IPS DF 6.9 (cell line): ENCODE results near the gene WDR1.

Experiments used
- DNase-seq: peaks from one replicate; pipeline ENCODE4 v3.0.0-alpha.2; 2013; ENCODE audit warnings: low read depth, low spot score
- H3K27ac ChIP-seq: one replicate; pipeline ENCODE4 v1.5.1; 2013; ENCODE audit warnings: low read length, control low read depth
- H3K27me3 ChIP-seq: 2 replicates; pipeline ENCODE4 v1.6.1; 2013; ENCODE audit warnings: mild to moderate bottlenecking, low read length; ENCODE audit not compliant: control insufficient read depth, insufficient read depth
- H3K36me3 ChIP-seq: 2 replicates; pipeline ENCODE4 v1.6.1; 2013; ENCODE audit warnings: low read length; ENCODE audit not compliant: control insufficient read depth, insufficient read depth
- H3K4me1 ChIP-seq: 2 replicates; pipeline ENCODE4 v1.6.1; 2013; ENCODE audit warnings: low read length; ENCODE audit not compliant: control insufficient read depth, insufficient read depth
- H3K4me3 ChIP-seq: 2 replicates; pipeline ENCODE4 v1.5.1; 2013; ENCODE audit warnings: mild to moderate bottlenecking, low read length
- H3K9me3 ChIP-seq: 2 replicates; pipeline ENCODE4 v1.6.1; 2013; ENCODE audit warnings: low read length, inconsistent platforms; ENCODE audit not compliant: control insufficient read depth, insufficient read depth
- WGBS: extraction: QIAGEN DNeasy Blood & Tissue Kit; methylation state at CpG from one replicate; pipeline ENCODE4 v1.1.7; 2013; ENCODE audit warnings: mixed read lengths, missing lambda C conversion rate; ENCODE audit not compliant: insufficient read length, insufficient coverage; 5-methylcytosine and 5-hydroxymethylcytosine counted together

The WDR1 gene

GRCh38 chr4:10157478-10158332, 41.1 kb upstream of the WDR1 start:
- H3K9me3 ChIP-seq, result no peaks in the 10 kb centered on the region
- WGBS, result no CpG with 5 or more reads among the region's 8 CpGs
- no peaks in the 10 kb centered on the region for H3K36me3 ChIP-seq
- H3K4me3 ChIP-seq, result no peak overlapping the region
- no peak overlapping the region for H3K27ac ChIP-seq
- DNase-seq, result no peak
- H3K27me3 ChIP-seq, result no peaks in the 10 kb centered on the region
- H3K4me1 ChIP-seq, result no peaks in the 10 kb centered on the region

GRCh38 chr4:10154241-10154640, 37.6 kb upstream of the WDR1 start:
- DNase-seq, result no peak
- Histone ChIP-seq H3K4me1 (no peaks in the 10 kb centered on the region), H3K27me3 (no peaks in the 10 kb centered on the region), H3K9me3 (no peaks in the 10 kb centered on the region), H3K4me3 (no peak overlapping the region), H3K36me3 (no peaks in the 10 kb centered on the region), H3K27ac (no peak overlapping the region)
- WGBS, result no CpG with 5 or more reads among the region's 3 CpGs

- Histone ChIP-seq H3K36me3 (no peaks in the 10 kb centered on the region), H3K4me1 (no peaks in the 10 kb centered on the region), H3K9me3 (no peaks in the 10 kb centered on the region), H3K4me3 (no peak overlapping the region), H3K27ac (no peak overlapping the region), H3K27me3 (no peaks in the 10 kb centered on the region)
- WGBS, result no CpG with 5 or more reads among the region's 1 CpG
- DNase-seq, result no peak
Measured at GRCh38 chr4:10153161-10153560, 36.6 kb upstream of the WDR1 start.

GRCh38 chr4:10151182-10151581, 34.6 kb upstream of the WDR1 start:
- Histone ChIP-seq H3K27ac (no peak overlapping the region), H3K4me1 (no peaks in the 10 kb centered on the region), H3K27me3 (no peaks in the 10 kb centered on the region), H3K9me3 (no peaks in the 10 kb centered on the region), H3K36me3 (no peaks in the 10 kb centered on the region), H3K4me3 (no peak overlapping the region)
- no CpG with 5 or more reads among the region's 5 CpGs for WGBS
- no peak for DNase-seq

DNA sequence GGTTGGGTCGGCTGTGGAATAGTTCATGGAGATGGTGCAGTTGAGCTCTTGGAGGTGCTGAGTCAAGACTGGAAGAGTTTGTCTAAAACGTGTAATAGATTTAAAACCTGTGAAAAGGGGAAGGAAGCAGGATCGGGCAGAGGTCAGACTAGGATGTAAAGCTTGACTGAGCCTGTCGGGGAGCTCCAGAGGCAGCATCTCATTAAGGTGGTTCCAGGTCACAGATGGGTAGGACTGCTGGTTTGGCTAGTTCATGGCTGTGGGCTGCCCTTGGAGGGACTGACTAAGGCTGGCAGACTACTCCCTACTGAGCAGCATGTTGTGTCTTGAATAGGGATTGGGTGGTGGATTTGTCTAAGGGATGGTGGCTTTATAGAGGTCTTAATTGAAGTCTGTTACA, 28.4 kb upstream of the WDR1 start:
- H3K27me3 ChIP-seq, result no peaks in the 10 kb centered on the region
- DNase-seq, result no peak
- no CpG with 5 or more reads among the region's 4 CpGs for WGBS
- no peaks in the 10 kb centered on the region for H3K36me3 ChIP-seq
- H3K27ac ChIP-seq, result no peak overlapping the region
- no peaks in the 10 kb centered on the region for H3K9me3 ChIP-seq
- H3K4me1 ChIP-seq, result no peaks in the 10 kb centered on the region
- no peak overlapping the region for H3K4me3 ChIP-seq

- H3K4me3 ChIP-seq, result no peak overlapping the region
- no peaks in the 10 kb centered on the region for H3K36me3 ChIP-seq
- no peaks in the 10 kb centered on the region for H3K27me3 ChIP-seq
- H3K4me1 ChIP-seq, result no peaks in the 10 kb centered on the region
- H3K27ac ChIP-seq, result no peak overlapping the region
- DNase-seq, result no peak
- H3K9me3 ChIP-seq, result no peaks in the 10 kb centered on the region
Measured at GRCh38 chr4:10144479-10144878, 27.9 kb upstream of the WDR1 start.

- no peak overlapping the region for H3K27ac ChIP-seq
- no peaks in the 10 kb centered on the region for H3K4me1 ChIP-seq
- no CpG with 5 or more reads among the region's 6 CpGs for WGBS
- H3K4me3 ChIP-seq, result no peak overlapping the region
- H3K9me3 ChIP-seq, result no peaks in the 10 kb centered on the region
- DNase-seq, result no peak
- no peaks in the 10 kb centered on the region for H3K36me3 ChIP-seq
- no peaks in the 10 kb centered on the region for H3K27me3 ChIP-seq
Measured at GRCh38 chr4:10143171-10143570, 26.6 kb upstream of the WDR1 start.

- no CpG with 5 or more reads among the region's 10 CpGs for WGBS
- no peak for DNase-seq
- H3K27me3 ChIP-seq, result no peaks in the 10 kb centered on the region
Measured at GRCh38 chr4:10140866-10141759, 24.5 kb upstream of the WDR1 start.

DNA sequence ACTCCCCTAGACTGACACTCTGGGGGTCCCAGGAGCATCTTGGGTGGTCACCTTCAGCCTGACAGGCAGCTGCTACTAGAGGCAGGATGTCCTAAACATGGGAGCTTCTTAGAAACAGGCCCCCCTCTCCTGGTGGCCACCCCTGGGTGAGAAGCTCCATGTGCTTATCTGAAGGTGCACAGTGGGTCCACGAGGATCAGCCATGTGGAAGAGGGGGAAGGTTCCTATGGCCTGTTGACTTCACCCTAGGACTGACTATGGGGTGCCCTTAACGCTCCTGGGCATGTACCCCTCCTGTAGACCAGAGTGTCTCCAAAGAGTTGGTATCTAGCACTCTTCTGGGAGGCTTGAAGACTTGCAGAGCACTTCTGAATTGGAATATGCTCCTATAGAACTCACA, 22.9 kb upstream of the WDR1 start:
- H3K36me3 ChIP-seq, result no peaks in the 10 kb centered on the region
- H3K9me3 ChIP-seq, result no peaks in the 10 kb centered on the region
- H3K4me3 ChIP-seq, result no peak overlapping the region
- H3K27ac ChIP-seq, result no peak overlapping the region
- no CpG with 5 or more reads among the region's 2 CpGs for WGBS
- H3K27me3 ChIP-seq, result no peaks in the 10 kb centered on the region
- no peaks in the 10 kb centered on the region for H3K4me1 ChIP-seq
- no peak for DNase-seq

More at GRCh38 chr4:10140866-10141759, 24.5 kb upstream of the WDR1 start:
- H3K4me3 ChIP-seq, result no peak overlapping the region
- H3K4me1 ChIP-seq, result no peaks in the 10 kb centered on the region
- H3K27ac ChIP-seq, result no peak overlapping the region
- H3K36me3 ChIP-seq, result no peaks in the 10 kb centered on the region
- H3K9me3 ChIP-seq, result no peaks in the 10 kb centered on the region

- DNase-seq, result no peak
- Histone ChIP-seq H3K27me3 (no peaks in the 10 kb centered on the region), H3K27ac (no peak overlapping the region), H3K4me3 (no peak overlapping the region), H3K9me3 (no peaks in the 10 kb centered on the region), H3K36me3 (no peaks in the 10 kb centered on the region), H3K4me1 (no peaks in the 10 kb centered on the region)
- no CpG with 5 or more reads among the region's 3 CpGs for WGBS
Measured at GRCh38 chr4:10135260-10135659, 18.7 kb upstream of the WDR1 start.
